GM18861 (cell line): ENCODE results near the gene HM13.
"Not testable (repeated sequence)": the region's sequence is repeated elsewhere in the genome, so short reads cannot be mapped to it uniquely, and the experiment has no call there.

Source experiments
- ATAC-seq: cut with Tn5 transposase; IDR thresholded peaks from one replicate; pipeline ENCODE4 v1.9.1; 2021; ENCODE audit not compliant: unreplicated experiment

The HM13 gene

GRCh38 chr20:31605031-31605901 is 91.0 kb downstream of the HM13 start, which contains the start of gene ID1:
TSS of gene ID1 (plus strand) at chr20:31605289. CDS start at chr20:31605388, 99 bp downstream.
- peak; percentile 75 for ATAC-seq

GRCh38 chr20:31605902-31606803 is 91.9 kb downstream of the HM13 start:
- no peak for ATAC-seq

GRCh38 chr20:31606804-31607639 is 92.8 kb downstream of the HM13 start:
- ATAC-seq, result no peak

- ATAC-seq, result no peak
Measured at GRCh38 chr20:31607640-31608250, 93.5 kb downstream of the HM13 start.

DNA sequence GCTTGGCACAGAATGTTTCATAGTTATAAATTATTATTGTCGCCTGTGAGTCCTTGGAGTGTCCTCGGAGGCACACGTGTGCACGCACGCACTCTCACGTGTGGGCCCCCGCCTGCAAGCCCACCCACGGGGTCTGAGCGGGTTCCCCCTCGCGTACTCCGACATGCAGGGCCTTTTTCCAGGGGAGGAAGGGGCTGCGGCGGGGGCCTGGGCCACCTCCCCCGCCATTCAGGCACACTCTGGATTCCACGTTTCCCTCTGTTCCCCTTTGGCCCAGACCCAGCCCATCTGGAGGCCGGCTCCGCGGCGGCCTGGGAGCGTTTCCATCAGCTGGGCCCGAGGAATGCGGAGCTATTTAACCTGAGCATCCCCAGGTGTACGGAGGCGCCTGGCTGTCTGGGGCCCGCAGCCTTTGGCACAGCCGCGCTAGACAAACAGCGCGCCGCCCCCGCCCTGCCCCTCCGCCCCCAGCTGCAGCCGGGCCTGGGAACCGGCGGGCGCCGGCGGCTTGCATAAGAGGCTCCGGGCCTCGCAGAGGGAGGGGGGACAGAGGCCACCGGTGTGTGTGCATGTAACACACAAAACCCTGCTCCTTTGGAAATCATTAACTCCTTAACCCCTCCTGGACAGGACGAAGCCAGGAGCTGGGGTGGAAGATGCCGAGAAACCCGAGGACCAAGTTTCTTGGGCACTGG is 94.2 kb downstream of the HM13 start:
- no peak for ATAC-seq

DNA sequence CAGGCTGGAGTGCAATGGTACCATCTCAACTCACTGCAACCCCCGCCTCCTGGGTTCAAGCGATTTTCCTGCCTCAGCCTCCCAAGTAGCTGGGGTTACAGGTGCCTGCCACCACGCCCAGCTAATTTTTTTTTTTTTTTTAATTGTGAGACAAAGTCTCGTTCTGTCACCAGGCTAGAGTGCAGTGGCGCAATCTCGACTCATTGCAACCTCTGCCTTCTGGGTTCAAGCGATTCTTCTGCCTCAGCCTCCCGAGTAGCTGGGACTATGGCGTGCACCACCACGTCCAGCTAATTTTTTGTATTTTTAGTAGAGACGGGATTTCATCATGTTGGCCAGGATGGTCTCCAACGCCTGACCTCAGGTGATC is 98.0 kb downstream of the HM13 start:
- ATAC-seq, result not testable (repeated sequence)

DNA sequence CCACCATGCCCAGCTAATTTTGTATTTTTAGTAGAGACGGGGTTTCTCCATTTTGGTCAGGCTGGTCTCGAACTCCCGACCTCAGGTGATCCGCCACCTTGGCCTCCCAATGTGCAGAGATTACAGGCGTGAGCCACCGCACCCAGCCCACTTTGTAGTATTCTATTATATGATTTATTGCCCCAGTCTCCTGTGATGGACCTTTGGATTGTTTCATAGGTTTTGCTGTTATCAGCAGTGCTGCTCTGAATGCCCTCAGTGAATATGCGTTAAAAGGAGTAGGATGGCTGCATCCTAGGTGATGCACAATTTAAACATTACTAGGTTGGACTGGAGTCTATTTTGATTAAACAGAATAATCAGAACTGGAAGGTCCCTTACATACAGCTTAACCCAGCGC is 101.2 kb downstream of the HM13 start:
- no peak for ATAC-seq

GRCh38 chr20:31617432-31618104 is 103.3 kb downstream of the HM13 start:
- ATAC-seq, result no peak
